Renal cortical epithelial cell (primary cell): ENCODE data around the gene FARP1. TPM values are rescaled to one million over a fixed set of nuclear protein-coding genes. Genes with fewer than 3 reads are reported as not detected.

Experiments
- DNase-seq: peaks from one replicate; pipeline ENCODE4 v3.0.0-alpha.2; 2011; ENCODE audit warnings: low read depth
- total RNA-seq: library from RNA; depleted of rRNA; stranded (reverse); fragments of >200 nt; gene quantifications from 2 replicates; pipeline ENCODE4 v1.2.3, GENCODE V29; 2014

The FARP1 gene
- total RNA-seq, 1 donor from 2014 or later: 261 TPM

DNA sequence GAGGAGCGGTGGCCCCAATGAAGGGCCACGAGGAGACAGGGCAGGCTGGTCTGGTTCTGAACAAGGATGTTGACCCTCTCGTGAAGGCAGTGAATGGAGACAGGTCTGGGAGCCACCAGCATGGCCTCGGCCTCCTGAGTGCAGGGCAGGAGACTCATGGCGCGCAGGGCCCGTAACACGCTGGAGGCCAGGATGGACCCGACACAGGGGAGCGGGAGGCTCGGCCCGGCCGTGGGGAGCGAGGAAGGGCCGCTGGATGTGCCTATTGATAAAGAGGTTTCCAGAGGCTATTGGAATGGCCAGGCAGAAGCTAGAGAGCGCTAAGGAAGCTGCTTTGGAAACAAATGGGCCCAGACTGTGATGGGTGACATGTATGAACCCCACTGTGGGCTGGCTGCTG, 301.5 kb downstream of the FARP1 start:
- no peak for DNase-seq

DNA sequence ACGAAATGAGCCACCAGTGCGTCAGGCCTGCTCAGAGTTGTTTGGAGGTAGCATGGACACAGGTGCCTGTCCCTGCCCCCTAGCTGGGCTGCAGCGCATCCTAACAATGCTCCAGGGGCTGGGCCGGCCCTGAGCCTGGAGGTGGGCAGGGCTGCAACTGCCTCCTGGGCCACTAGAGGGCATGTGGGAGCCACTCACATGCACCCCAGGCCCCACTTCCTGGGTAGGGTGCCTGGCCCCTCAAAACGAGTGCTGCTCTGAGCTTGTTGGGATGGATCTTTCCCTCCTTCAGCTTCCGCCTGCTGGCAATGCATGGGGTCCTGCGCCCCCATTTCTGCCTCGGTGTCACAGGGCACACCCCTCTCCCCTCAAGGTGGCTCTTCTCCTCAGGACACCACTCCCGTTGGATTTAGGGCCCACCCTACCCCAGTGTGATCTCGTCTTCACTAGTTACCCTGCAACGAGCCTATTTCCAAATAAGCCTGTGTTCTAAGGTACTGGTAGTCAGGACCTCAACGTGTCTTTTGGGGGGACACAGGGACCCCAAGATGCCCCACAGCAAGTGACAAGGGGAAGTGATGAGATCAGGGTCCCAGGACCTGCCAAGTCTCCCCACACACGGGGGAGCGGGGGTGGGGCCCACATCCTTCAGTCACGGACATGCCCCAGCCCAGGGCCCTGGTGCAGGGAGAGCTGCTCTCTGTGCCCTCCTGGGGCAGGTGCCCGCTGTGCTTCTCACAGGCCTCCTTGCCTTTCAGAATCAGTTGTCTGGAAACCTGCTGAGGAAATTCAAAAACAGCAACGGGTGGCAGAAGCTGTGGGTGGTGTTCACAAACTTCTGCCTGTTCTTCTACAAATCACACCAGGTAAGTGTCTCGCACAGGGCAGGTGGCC, 302.7 kb downstream of the FARP1 start:
- no peak for DNase-seq

GRCh38 chr13:98446234-98446621, 303.3 kb downstream of the FARP1 start:
- no peak for DNase-seq

GRCh38 chr13:98447130-98447529, 304.2 kb downstream of the FARP1 start:
- DNase-seq: no peak

DNA sequence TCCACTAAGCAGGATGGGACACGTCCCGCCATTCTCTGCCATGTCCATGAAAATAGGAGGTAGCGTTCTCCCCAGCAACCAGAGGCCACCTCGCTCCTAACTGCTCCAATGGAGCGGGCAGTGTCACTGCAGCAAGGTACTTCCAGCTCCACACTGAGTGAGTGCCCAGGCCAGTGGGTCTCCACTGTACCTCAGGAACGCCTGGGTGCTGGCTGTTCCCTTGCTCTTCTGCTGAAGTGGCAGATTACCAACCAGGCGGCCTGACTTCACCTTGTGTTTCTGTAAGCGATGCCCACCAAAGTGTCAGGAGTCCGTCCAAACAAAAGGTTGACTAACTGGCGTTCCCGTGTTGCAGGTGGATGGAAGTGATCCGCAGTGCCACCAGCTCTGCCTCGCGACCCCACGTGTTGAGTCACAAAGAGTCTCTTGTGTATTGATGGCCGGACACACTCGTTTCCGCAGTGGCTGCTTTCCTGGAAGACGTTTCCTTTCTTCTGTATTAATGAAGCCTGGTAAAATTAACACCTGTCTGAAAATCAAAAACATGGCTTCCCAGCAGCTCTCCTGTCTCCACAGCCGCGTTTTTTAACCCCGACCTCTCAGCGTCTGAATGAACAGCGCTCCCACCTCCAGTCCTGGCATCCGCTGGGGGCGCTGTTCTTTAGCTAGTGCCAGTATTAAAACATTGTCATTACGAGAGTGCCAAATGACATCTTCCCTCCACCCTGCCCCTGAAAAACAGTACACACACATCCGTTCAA, 305.2 kb downstream of the FARP1 start:
- DNase-seq: no peak

- no peak for DNase-seq
Measured at GRCh38 chr13:98448642-98448928, 305.7 kb downstream of the FARP1 start.

DNA sequence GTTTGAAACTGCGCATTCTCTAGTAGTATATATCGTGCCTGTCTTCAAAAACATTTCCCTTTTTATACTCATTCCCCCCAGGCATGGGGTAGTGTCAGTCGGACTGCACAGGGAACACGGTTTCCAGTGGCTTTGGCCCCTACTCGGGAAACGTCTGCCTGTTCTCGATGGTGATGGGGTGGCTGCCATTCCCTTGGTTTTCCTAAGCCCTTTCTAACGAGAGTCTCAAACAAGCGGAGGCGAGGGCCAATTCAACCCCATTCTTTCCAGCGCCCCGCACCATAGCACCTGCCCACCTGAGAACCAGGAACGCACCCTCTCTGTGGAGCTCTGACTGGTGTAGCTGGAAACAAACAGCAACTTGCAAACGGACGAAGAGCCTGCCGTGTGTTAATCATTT, 306.4 kb downstream of the FARP1 start:
- no peak for DNase-seq

DNA sequence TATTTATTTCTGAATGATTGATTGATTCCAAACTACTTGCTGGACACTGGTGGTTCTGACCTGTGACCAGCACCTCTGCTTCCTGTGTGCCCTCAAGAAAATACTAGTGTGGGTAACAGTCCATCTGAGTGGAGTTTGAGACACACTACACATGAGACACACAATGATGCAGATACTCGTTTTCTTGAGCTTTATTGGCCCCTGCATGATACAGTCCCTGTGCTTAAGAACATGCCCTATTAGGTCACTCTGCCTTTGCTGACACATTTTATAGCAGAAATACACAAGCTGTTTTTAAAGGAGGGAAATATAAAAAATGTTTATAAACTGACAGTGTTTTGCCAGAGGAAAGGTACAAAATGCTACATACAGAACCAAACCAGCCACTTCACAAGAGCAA, 307.1 kb downstream of the FARP1 start:
- DNase-seq: no peak

DNA sequence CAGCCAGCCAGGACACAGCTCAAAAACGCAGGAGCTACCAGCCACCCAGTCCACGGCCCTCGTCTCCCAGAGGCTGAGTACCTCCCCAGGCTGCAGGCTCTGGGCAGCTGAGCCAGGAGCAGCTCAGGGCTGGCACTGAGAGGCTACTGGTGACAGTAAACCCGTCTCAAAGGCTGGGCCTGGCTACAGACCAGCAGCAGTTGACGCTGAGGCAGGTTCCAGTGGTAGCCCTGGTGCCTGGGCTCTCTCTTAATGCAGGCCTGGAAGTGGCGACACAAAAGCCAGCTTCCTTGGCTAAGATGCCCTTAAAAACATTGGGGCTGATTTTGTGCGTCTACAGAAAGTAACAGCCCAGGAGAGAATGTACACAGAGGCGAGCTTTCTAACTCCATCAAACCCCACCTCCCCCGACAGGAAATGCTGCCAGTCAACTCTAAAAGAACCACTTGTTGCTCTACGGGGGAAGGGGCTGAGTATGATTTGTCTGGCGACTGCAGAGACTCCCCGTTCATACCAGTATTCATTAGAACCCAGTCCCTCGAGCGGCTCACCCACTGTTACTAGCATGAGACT, 307.7 kb downstream of the FARP1 start:
- no peak for DNase-seq

- DNase-seq: no peak
Measured at GRCh38 chr13:98451676-98452470, 309.0 kb downstream of the FARP1 start.

DNA sequence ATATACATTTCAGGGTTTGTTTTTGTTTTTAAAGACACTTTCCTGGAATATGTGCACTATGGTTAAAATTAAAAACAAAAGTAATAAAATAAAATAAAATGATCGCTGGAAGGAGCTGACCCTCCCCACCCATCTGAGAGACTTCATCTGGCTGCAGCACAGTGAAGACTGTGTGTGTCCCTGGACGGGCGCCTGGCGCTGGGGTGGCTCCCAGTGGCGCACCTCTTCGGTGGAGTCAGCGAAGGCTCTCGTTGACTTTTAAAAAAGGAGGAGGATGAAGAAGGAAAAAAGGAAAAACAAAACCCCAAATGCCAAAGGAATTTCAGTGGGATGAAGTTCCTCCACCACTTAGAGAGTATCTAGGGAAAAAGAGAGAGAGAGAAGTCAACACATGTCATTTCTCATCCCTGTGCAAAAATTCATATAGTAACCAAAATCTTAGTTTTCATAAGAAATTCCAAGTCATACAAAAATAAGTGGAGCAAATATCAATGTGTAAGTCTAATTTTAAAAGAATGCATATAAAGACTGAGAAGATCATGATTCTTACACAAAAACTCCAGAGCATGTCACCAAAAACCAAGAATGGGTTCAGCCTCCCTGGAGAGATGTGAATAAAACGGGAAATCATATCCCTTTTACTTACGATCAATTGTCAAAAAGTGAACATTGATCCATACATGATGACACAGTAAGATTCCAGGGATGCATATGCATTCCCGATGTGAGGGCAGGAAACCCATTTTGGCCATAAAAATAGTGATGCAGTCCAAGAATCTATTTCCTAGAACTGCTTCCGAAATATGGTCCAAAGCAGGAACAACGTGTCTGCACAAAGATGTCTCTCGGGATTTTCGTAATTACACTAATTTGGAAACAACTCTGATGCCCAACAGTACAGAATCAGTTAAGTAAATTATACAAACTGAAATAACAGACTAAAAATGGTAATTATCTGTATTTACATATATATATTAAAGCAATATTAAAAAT, 310.3 kb downstream of the FARP1 start:
- DNase-seq: no peak

GRCh38 chr13:98454389-98454881, 311.5 kb downstream of the FARP1 start:
- DNase-seq: peak; percentile 63

DNA sequence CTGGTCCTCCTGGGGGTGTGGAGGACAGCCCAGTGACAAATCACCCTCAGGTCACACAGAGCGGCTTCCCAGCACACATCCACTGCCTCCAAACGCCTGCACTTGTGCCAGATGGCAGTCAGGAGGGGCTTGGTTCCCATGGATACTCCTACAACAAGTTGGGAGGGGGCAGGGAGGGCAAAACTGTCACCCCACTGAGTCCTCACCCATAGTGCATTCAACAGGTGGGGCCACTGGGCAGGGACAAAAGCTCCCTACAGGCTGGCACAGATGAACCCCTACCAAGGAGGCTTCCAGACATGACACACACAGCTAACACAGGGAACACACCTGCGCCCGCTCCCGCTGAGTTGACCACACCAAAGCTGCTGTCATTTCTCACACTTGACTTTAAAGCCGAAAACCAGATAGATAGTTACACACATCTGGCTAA, 313.5 kb downstream of the FARP1 start:
- DNase-seq: no peak

GRCh38 chr13:98457053-98457452, 314.2 kb downstream of the FARP1 start:
- no peak for DNase-seq

DNA sequence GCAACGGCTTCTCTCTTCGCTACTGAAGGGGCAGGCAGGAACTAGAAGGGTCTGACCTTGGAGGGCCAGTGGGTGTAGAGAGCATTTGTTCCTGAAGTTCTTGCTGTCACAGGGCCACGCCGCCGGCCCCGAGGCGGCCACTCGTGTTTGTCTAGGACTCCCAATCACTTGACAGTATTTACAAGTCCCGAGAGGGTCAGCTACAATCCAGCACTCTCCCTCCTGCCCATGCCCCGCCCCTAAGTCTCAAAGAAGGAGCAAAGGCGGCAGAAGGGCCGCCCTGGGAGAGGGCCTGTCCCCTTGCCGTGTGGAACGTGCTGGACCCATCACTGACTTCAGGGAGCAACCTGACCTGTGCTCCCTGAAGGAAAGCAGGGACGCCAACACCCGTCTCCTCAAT, 315.5 kb downstream of the FARP1 start:
- no peak for DNase-seq

DNA sequence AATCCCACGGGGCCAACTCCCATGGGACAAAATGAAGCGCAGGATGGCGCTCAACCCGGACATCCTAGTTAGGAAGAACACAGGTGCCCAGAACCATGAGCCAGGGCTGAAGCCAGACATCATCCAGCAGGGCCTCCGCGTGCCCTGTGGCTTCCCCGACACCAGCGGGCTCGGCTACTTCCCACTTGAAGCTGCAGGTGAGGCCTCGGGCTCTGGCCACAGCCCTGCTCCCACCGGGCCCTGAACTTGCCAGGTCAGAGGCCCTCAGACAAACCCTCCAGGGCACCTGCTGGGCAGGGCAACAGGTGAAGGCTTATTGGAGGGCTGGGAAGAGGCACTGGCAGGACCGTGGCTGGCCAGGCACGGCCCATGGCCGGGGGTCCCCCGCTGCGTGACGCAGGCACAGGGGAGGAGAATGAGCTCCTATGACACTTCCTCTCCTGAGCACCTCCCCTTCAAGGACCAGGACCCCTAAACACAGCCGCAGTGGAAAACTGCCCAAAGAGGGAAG, 316.3 kb downstream of the FARP1 start:
- DNase-seq: no peak

GRCh38 chr13:98459721-98460370, 317.0 kb downstream of the FARP1 start:
- DNase-seq: no peak

- DNase-seq: no peak
Measured at GRCh38 chr13:98460516-98460915, 317.6 kb downstream of the FARP1 start.

DNA sequence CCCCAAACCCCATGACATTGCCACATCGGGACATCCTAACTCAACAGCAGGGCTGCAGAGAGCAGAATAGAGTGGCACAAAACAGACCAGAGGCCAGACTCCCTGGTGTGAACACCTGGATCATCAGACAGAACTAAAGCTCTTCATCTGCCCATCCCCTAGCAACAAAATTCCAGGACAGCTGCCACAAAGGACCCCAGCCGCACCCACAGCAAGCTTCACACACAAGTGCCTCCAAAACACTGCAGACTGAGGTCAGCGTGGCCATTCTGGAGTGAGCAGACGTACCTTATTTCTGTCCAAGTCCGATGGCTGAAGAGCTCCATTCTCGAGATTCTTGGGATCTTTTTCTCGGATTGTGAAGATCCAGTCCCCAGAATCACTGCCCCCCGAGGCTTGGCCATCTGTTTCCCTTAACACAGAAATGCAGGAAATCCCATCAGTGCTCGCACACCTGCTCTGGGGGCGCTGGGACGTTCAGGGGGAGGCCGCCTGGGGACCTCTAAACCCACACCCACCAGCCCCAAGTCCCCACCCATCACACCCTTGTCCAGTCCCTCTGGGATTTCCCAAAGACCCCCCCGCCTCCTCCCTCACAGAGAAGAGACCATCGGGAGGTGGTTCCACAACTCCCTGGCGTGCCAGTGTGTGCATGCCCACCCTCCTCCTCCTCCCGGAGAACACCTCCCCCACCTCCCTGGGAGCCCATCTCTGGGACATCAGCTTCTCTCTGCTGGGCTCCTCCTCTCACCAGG, 318.8 kb downstream of the FARP1 start:
- DNase-seq: no peak
